ENCODE results near the gene TMEM184B. TPM values are rescaled to one million over a fixed set of nuclear protein-coding genes. Genes with fewer than 3 reads are reported as not detected.
"Not testable (repeated sequence)": the region's sequence is repeated elsewhere in the genome, so short reads cannot be mapped to it uniquely, and the experiment has no call there.

TMEM184B gene
- total RNA-seq, 3 donors from 2014 or later (not counting 1 experiment from before 2014, with no cell fraction given): 58.1 to 72.5 (median 68.6) TPM

- no peaks in the 10 kb centered on the region for H3K9me3 ChIP-seq (ENCODE audit: control insufficient read depth, insufficient read depth, low read length)
- ATAC-seq (no peak), DNase-seq (no peak)
- H3K27me3 ChIP-seq (ENCODE audit: control insufficient read depth, insufficient read depth, low read length): no peaks in the 10 kb centered on the region
- H3K27me3 Mint-ChIP-seq (ENCODE audit: low read depth in 2 of 2): no peaks in the 10 kb centered on the region
- TF ChIP-seq CTCF (IDR thresholded peaks at IDR 0.05): no peak
- no peaks in the 10 kb centered on the region for H3K9me3 Mint-ChIP-seq
- H3K36me3 ChIP-seq (ENCODE audit: control insufficient read depth, insufficient read depth, low read length): peaks cover 16% of the 10 kb centered on the region
- no peaks in the 10 kb centered on the region for H3K4me1 ChIP-seq (ENCODE audit: control insufficient read depth, insufficient read depth, low read length)
- intact Hi-C loops (cut with micrococcal nuclease): no loop called here
- H3K27ac ChIP-seq (ENCODE audit: low read length): no peak overlapping the region
- no peak overlapping the region for H3K4me3 ChIP-seq (ENCODE audit: low read length)
- no peak overlapping the region for H3K4me3 Mint-ChIP-seq
- WGBS (ENCODE audit: insufficient coverage): 95% methylated on average over 9 of the region's 9 CpGs
- peak overlapping the region in 1 of 2 donors; percentile 35 for H3K27ac Mint-ChIP-seq
- H3K4me1 Mint-ChIP-seq: peaks cover 13 to 23% of the 10 kb centered on the region in 2 donors
- peaks cover 15% of the 10 kb centered on the region for H3K36me3 Mint-ChIP-seq
These were observed 34.2 kb downstream of the TMEM184B start for GRCh38 chr22:38238519-38239071.

- Histone ChIP-seq H3K4me3 (ENCODE audit: low read length) (no peak overlapping the region), H3K27me3 (ENCODE audit: control insufficient read depth, insufficient read depth, low read length) (no peaks in the 10 kb centered on the region), H3K36me3 (ENCODE audit: control insufficient read depth, insufficient read depth, low read length) (peaks cover 12% of the 10 kb centered on the region), H3K4me1 (ENCODE audit: control insufficient read depth, insufficient read depth, low read length) (no peaks in the 10 kb centered on the region), H3K9me3 (ENCODE audit: control insufficient read depth, insufficient read depth, low read length) (no peaks in the 10 kb centered on the region), H3K27ac (ENCODE audit: low read length) (no peak overlapping the region)
- no peak for DNase-seq
- TF ChIP-seq CTCF (IDR thresholded peaks at IDR 0.05): no peak
- Mint-ChIP-seq H3K4me1 (peaks cover 13 to 28% of the 10 kb centered on the region in 2 donors), H3K27me3 (ENCODE audit: low read depth in 2 of 2) (no peaks in the 10 kb centered on the region), H3K9me3 (no peaks in the 10 kb centered on the region), H3K4me3 (no peak overlapping the region), H3K36me3 (peaks cover 15% of the 10 kb centered on the region), H3K27ac (peak overlapping the region in 1 of 2 donors; percentile 35)
- no peak for ATAC-seq
- 96% methylated on average over 8 of the region's 8 CpGs for WGBS (ENCODE audit: insufficient coverage)
- intact Hi-C loops (cut with micrococcal nuclease): no loop called here
These were observed 36.0 kb downstream of the TMEM184B start for GRCh38 chr22:38236786-38237185.

- H3K27ac ChIP-seq (ENCODE audit: low read length): no peak overlapping the region
- no peaks in the 10 kb centered on the region for H3K27me3 ChIP-seq (ENCODE audit: control insufficient read depth, insufficient read depth, low read length)
- H3K4me1 ChIP-seq (ENCODE audit: control insufficient read depth, insufficient read depth, low read length): peaks cover 10% of the 10 kb centered on the region
- no peak overlapping the region for H3K27ac Mint-ChIP-seq
- 98% methylated on average over 14 of the region's 14 CpGs for WGBS (ENCODE audit: insufficient coverage)
- peaks cover 17% of the 10 kb centered on the region for H3K36me3 ChIP-seq (ENCODE audit: control insufficient read depth, insufficient read depth, low read length)
- H3K4me3 Mint-ChIP-seq: no peak overlapping the region
- no peaks in the 10 kb centered on the region for H3K9me3 Mint-ChIP-seq
- H3K9me3 ChIP-seq (ENCODE audit: control insufficient read depth, insufficient read depth, low read length): no peaks in the 10 kb centered on the region
- intact Hi-C loops (cut with micrococcal nuclease): no loop called here
- H3K27me3 Mint-ChIP-seq (ENCODE audit: low read depth in 2 of 2): no peaks in the 10 kb centered on the region
- DNase-seq (no peak), ATAC-seq (no peak)
- H3K4me3 ChIP-seq (ENCODE audit: low read length): no peak overlapping the region
- peaks cover 6% of the 10 kb centered on the region for H3K36me3 Mint-ChIP-seq
- TF ChIP-seq CTCF (IDR thresholded peaks at IDR 0.05): no peak
- H3K4me1 Mint-ChIP-seq: peaks cover 13 to 33% of the 10 kb centered on the region in 2 donors
These were observed 37.5 kb downstream of the TMEM184B start for GRCh38 chr22:38235240-38235850.

- H3K27me3 Mint-ChIP-seq (ENCODE audit: low read depth in 2 of 2); ATAC-seq; DNase-seq; H3K9me3 ChIP-seq (ENCODE audit: control insufficient read depth, insufficient read depth, low read length); H3K27ac Mint-ChIP-seq; H3K36me3 Mint-ChIP-seq; intact Hi-C loops (cut with micrococcal nuclease); H3K4me3 Mint-ChIP-seq; H3K27me3 ChIP-seq (ENCODE audit: control insufficient read depth, insufficient read depth, low read length); H3K4me3 ChIP-seq (ENCODE audit: low read length); H3K27ac ChIP-seq (ENCODE audit: low read length); H3K9me3 Mint-ChIP-seq: not testable (repeated sequence)
- 91% methylated on average over 9 of the region's 10 CpGs for WGBS (ENCODE audit: insufficient coverage)
- peaks cover 23% of the 10 kb centered on the region for H3K4me1 ChIP-seq (ENCODE audit: control insufficient read depth, insufficient read depth, low read length)
- peaks cover 14 to 32% of the 10 kb centered on the region in 2 donors for H3K4me1 Mint-ChIP-seq
- H3K36me3 ChIP-seq (ENCODE audit: control insufficient read depth, insufficient read depth, low read length): peaks cover 14% of the 10 kb centered on the region
These were observed 39.0 kb downstream of the TMEM184B start for GRCh38 chr22:38233856-38234255.
